PFSK-1 (cell line): ENCODE data around the gene IMPA2.

Experiments used
- FOXP2 ChIP-seq: optimal IDR thresholded peaks from 2 replicates; pipeline ENCODE3; 2011; ENCODE audit warnings: borderline replicate concordance, control low read depth, inconsistent platforms; ENCODE audit not compliant: insufficient read depth; ENCODE audit errors: extremely low read length, extremely low read depth
- POLR2AphosphoS5 ChIP-seq: IDR thresholded peaks from 2 replicates; pipeline ENCODE4 v1.6.1; 2012; ENCODE audit warnings: low read depth, mild to moderate bottlenecking, control low read depth, low read length, moderate library complexity
- REST ChIP-seq, 2 experiments: IDR thresholded peaks; 2 replicates each; pipeline versions ENCODE4 v1.6.1 to v1.8.0; 2011 to 2012; ENCODE audit warnings: low read depth in 2 of 2, low read length in 2 of 2, control low read depth in 1 of 2, inconsistent platforms in 1 of 2, mild to moderate bottlenecking in 1 of 2, moderate library complexity in 1 of 2; ENCODE audit not compliant: insufficient read depth in 1 of 2
- SIN3A ChIP-seq: IDR thresholded peaks from 2 replicates; pipeline ENCODE4 v1.6.1; 2012; ENCODE audit warnings: mild to moderate bottlenecking, low read length, moderate library complexity, borderline replicate concordance; ENCODE audit not compliant: insufficient read depth
- TAF1 ChIP-seq: IDR thresholded peaks from 2 replicates; pipeline ENCODE4 v1.6.1; 2012; ENCODE audit warnings: low read length, control low read depth, borderline replicate concordance; ENCODE audit not compliant: insufficient read depth

The IMPA2 gene

GRCh38 chr18:12053289-12053688 is 72.0 kb downstream of the IMPA2 start:
- TF ChIP-seq TAF1: no peak
- no peak for TF ChIP-seq POLR2AphosphoS5
- TF ChIP-seq SIN3A: no peak
- no peak for TF ChIP-seq REST (IDR thresholded peaks at IDR 0.05; ENCODE audit: insufficient read depth in 1 of 2, low read depth in 2 of 2, low read length in 2 of 2)
- TF ChIP-seq FOXP2: no peak

- TF ChIP-seq TAF1: no peak
- no peak for TF ChIP-seq FOXP2
These were observed 75.0 kb downstream of the IMPA2 start for GRCh38 chr18:12056034-12056883.

- TF ChIP-seq SIN3A (no peak), TAF1 (no peak), REST (IDR thresholded peaks at IDR 0.05; ENCODE audit: insufficient read depth in 1 of 2, low read depth in 2 of 2, low read length in 2 of 2) (no peak), FOXP2 (no peak), POLR2AphosphoS5 (no peak)
These were observed 75.6 kb downstream of the IMPA2 start for GRCh38 chr18:12056884-12057402.

- no peak for TF ChIP-seq REST (IDR thresholded peaks at IDR 0.05; ENCODE audit: insufficient read depth in 1 of 2, low read depth in 2 of 2, low read length in 2 of 2)
- no peak for TF ChIP-seq FOXP2
- TF ChIP-seq POLR2AphosphoS5: no peak
- TF ChIP-seq SIN3A: no peak
- TF ChIP-seq TAF1: no peak
These were observed 76.2 kb downstream of the IMPA2 start for GRCh38 chr18:12057419-12058039.

GRCh38 chr18:12059334-12060181 is 78.3 kb downstream of the IMPA2 start:
- TF ChIP-seq REST (IDR thresholded peaks at IDR 0.05; ENCODE audit: insufficient read depth in 1 of 2, low read depth in 2 of 2, low read length in 2 of 2): no peak
- TF ChIP-seq POLR2AphosphoS5: no peak
- TF ChIP-seq FOXP2: no peak
- no peak for TF ChIP-seq SIN3A
- no peak for TF ChIP-seq TAF1
